Measurements from ENCODE around the gene PPP2R5C. TPM values are rescaled to one million over a fixed set of nuclear protein-coding genes. Genes with fewer than 3 reads are reported as not detected.

Gene PPP2R5C
- total RNA-seq, 1 experiment from 2014 or later: 89.9 TPM

DNA sequence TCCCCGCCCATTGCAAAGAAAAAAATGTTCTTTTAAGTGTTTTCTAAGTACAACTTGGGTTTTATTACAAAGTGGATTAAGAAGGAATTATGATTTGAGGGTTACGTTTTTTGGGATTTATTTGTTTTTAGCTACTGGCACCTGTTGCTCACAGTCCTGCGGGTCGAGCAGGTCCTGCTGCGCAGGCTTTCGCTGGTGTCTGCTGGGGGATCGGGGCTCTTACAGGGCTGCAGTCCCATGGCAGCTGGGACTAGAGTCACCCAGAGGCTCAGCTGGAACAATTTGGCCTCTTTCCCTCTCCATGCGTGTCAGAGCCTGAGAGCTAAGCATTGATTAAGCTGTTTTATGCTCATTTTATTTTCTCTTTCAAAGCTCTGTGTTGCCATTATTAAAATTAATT lies 147.3 kb downstream of the PPP2R5C start (continued):
- TF ChIP-seq, protein P1, sequence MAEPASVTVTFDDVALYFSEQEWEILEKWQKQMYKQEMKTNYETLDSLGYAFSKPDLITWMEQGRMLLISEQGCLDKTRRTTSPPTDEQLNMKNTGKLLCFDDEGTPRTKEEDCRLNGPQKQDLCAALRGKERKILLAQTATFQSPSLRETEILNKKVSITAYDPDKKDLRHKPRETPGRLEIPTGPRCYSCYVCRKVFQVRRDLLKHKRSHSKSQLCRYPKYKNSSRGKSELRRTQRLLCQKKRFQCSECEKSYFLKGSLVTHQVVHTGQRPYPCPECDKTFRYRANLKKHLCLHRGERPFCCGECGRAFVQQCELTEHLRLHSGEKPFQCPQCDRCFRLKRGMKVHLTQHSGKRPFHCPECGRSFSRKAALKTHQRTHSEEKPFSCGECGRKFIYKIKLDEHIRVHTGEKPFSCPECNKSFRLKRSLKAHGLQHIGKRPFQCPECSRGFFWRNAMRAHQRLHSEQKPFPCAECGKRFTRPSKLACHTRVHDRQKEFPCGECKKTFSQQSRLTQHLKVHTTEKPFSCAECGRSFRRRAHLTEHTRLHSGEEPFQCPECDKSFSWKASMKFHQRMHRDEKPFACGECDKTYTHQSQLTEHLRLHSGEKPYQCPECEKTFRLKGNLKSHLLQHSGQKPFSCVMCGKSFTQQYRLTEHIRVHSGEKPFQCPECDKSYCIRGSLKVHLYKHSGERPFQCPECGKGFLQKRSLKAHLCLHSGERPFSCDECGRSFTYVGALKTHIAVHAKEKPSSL (CRISPR knock-in tag; conservative IDR thresholded peaks at IDR 0.05): no peak
- TF ChIP-seq, protein P2, sequence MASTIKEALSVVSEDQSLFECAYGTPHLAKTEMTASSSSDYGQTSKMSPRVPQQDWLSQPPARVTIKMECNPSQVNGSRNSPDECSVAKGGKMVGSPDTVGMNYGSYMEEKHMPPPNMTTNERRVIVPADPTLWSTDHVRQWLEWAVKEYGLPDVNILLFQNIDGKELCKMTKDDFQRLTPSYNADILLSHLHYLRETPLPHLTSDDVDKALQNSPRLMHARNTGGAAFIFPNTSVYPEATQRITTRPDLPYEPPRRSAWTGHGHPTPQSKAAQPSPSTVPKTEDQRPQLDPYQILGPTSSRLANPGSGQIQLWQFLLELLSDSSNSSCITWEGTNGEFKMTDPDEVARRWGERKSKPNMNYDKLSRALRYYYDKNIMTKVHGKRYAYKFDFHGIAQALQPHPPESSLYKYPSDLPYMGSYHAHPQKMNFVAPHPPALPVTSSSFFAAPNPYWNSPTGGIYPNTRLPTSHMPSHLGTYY (CRISPR knock-in tag; IDR thresholded peaks at IDR 0.05): no peak
- TF ChIP-seq, protein P3, sequence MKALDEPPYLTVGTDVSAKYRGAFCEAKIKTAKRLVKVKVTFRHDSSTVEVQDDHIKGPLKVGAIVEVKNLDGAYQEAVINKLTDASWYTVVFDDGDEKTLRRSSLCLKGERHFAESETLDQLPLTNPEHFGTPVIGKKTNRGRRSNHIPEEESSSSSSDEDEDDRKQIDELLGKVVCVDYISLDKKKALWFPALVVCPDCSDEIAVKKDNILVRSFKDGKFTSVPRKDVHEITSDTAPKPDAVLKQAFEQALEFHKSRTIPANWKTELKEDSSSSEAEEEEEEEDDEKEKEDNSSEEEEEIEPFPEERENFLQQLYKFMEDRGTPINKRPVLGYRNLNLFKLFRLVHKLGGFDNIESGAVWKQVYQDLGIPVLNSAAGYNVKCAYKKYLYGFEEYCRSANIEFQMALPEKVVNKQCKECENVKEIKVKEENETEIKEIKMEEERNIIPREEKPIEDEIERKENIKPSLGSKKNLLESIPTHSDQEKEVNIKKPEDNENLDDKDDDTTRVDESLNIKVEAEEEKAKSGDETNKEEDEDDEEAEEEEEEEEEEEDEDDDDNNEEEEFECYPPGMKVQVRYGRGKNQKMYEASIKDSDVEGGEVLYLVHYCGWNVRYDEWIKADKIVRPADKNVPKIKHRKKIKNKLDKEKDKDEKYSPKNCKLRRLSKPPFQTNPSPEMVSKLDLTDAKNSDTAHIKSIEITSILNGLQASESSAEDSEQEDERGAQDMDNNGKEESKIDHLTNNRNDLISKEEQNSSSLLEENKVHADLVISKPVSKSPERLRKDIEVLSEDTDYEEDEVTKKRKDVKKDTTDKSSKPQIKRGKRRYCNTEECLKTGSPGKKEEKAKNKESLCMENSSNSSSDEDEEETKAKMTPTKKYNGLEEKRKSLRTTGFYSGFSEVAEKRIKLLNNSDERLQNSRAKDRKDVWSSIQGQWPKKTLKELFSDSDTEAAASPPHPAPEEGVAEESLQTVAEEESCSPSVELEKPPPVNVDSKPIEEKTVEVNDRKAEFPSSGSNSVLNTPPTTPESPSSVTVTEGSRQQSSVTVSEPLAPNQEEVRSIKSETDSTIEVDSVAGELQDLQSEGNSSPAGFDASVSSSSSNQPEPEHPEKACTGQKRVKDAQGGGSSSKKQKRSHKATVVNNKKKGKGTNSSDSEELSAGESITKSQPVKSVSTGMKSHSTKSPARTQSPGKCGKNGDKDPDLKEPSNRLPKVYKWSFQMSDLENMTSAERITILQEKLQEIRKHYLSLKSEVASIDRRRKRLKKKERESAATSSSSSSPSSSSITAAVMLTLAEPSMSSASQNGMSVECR (CRISPR knock-in tag; IDR thresholded peaks at IDR 0.05; ENCODE audit: borderline replicate concordance): no peak
- TF ChIP-seq ZNF121 (CRISPR knock-in tag; IDR thresholded peaks at IDR 0.05) (no peak), JUN (CRISPR knock-in tag; IDR thresholded peaks at IDR 0.05) (no peak), ZNF219 (CRISPR knock-in tag; IDR thresholded peaks at IDR 0.05; ENCODE audit: borderline replicate concordance) (no peak), GABPB1 (CRISPR knock-in tag; IDR thresholded peaks at IDR 0.05) (no peak)
- TF ChIP-seq, protein P4, sequence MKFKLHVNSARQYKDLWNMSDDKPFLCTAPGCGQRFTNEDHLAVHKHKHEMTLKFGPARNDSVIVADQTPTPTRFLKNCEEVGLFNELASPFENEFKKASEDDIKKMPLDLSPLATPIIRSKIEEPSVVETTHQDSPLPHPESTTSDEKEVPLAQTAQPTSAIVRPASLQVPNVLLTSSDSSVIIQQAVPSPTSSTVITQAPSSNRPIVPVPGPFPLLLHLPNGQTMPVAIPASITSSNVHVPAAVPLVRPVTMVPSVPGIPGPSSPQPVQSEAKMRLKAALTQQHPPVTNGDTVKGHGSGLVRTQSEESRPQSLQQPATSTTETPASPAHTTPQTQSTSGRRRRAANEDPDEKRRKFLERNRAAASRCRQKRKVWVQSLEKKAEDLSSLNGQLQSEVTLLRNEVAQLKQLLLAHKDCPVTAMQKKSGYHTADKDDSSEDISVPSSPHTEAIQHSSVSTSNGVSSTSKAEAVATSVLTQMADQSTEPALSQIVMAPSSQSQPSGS (CRISPR knock-in tag; IDR thresholded peaks at IDR 0.05; ENCODE audit: borderline replicate concordance, low read depth): no peak

DNA sequence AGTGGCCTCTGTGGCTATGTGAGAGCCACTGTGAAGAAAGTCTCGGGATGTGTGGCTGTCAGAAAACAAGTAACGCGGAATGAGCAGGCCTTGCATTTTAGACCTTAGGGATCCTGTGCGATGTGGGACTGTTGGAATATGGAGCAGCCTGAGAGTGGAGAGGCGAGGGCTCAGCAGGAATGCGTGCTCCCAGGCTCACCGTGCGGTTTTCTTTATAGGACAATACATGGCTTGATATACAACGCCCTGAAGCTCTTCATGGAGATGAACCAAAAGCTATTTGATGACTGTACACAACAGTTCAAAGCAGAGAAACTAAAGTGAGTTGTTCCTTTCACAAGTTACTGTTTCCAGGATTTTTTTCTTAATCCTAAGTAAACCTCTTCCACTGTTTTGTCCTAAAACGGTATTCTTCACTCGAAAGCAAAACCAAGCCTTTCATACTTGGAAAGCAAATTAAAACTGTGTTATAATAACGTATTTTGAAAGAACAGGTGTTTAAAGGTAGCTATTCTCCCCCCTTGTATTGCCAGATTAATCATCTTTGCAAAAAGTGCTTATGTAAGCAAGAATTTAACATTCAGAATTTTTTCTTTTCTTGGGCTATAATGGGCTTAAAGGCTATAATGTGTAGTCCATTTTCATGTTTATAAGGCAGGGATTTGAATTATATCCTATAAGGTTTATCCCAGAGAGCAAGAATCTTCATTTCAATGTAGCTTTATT lies 148.0 kb downstream of the PPP2R5C start:
- H3K36me3 Mint-ChIP-seq: peaks cover 27% of the 10 kb centered on the region
- no peak overlapping the region for H3K4me3 Mint-ChIP-seq
- H3K27ac Mint-ChIP-seq: peak overlapping the region; percentile 45; the same call in 1 of the 2 replicates
- CTCF ChIA-PET: no interaction called here
- no peaks in the 10 kb centered on the region for H3K9me3 Mint-ChIP-seq
- POLR2A ChIA-PET: no interaction called here
- DNase-seq (ENCODE audit: low spot score) (no peak), ATAC-seq (no peak)
- H3K27me3 Mint-ChIP-seq (ENCODE audit: low read depth): no peaks in the 10 kb centered on the region
- no peaks in the 10 kb centered on the region for H3K4me1 Mint-ChIP-seq
- TF ChIP-seq KAT7 (CRISPR knock-in tag; IDR thresholded peaks at IDR 0.05; ENCODE audit: borderline replicate concordance): no peak
- no peak for TF ChIP-seq TEAD1 (CRISPR knock-in tag; IDR thresholded peaks at IDR 0.05)
- TF ChIP-seq, protein P5, sequence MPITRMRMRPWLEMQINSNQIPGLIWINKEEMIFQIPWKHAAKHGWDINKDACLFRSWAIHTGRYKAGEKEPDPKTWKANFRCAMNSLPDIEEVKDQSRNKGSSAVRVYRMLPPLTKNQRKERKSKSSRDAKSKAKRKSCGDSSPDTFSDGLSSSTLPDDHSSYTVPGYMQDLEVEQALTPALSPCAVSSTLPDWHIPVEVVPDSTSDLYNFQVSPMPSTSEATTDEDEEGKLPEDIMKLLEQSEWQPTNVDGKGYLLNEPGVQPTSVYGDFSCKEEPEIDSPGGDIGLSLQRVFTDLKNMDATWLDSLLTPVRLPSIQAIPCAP (CRISPR knock-in tag; IDR thresholded peaks at IDR 0.05): no peak
- TF ChIP-seq, protein P6, sequence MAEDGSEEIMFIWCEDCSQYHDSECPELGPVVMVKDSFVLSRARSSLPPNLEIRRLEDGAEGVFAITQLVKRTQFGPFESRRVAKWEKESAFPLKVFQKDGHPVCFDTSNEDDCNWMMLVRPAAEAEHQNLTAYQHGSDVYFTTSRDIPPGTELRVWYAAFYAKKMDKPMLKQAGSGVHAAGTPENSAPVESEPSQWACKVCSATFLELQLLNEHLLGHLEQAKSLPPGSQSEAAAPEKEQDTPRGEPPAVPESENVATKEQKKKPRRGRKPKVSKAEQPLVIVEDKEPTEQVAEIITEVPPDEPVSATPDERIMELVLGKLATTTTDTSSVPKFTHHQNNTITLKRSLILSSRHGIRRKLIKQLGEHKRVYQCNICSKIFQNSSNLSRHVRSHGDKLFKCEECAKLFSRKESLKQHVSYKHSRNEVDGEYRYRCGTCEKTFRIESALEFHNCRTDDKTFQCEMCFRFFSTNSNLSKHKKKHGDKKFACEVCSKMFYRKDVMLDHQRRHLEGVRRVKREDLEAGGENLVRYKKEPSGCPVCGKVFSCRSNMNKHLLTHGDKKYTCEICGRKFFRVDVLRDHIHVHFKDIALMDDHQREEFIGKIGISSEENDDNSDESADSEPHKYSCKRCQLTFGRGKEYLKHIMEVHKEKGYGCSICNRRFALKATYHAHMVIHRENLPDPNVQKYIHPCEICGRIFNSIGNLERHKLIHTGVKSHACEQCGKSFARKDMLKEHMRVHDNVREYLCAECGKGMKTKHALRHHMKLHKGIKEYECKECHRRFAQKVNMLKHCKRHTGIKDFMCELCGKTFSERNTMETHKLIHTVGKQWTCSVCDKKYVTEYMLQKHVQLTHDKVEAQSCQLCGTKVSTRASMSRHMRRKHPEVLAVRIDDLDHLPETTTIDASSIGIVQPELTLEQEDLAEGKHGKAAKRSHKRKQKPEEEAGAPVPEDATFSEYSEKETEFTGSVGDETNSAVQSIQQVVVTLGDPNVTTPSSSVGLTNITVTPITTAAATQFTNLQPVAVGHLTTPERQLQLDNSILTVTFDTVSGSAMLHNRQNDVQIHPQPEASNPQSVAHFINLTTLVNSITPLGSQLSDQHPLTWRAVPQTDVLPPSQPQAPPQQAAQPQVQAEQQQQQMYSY (CRISPR knock-in tag; IDR thresholded peaks at IDR 0.05): no peak
- TF ChIP-seq, protein P7, sequence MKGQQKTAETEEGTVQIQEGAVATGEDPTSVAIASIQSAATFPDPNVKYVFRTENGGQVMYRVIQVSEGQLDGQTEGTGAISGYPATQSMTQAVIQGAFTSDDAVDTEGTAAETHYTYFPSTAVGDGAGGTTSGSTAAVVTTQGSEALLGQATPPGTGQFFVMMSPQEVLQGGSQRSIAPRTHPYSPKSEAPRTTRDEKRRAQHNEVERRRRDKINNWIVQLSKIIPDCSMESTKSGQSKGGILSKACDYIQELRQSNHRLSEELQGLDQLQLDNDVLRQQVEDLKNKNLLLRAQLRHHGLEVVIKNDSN (CRISPR knock-in tag; IDR thresholded peaks at IDR 0.05): no peak
- no peak for TF ChIP-seq CREB1 (CRISPR knock-in tag; IDR thresholded peaks at IDR 0.05)
- no peak for TF ChIP-seq CBFB (CRISPR knock-in tag; IDR thresholded peaks at IDR 0.05; ENCODE audit: low read depth)
- no peak for TF ChIP-seq EMX1 (CRISPR knock-in tag; IDR thresholded peaks at IDR 0.05)
- TF ChIP-seq ZNF396 (CRISPR knock-in tag; IDR thresholded peaks at IDR 0.05; ENCODE audit: borderline replicate concordance): no peak
- no peak for TF ChIP-seq ZNF317 (CRISPR knock-in tag; IDR thresholded peaks at IDR 0.05; ENCODE audit: borderline replicate concordance, low read depth)
- TF ChIP-seq FOXJ3 (CRISPR knock-in tag; IDR thresholded peaks at IDR 0.05; ENCODE audit: borderline replicate concordance): no peak
- TF ChIP-seq, protein P8, sequence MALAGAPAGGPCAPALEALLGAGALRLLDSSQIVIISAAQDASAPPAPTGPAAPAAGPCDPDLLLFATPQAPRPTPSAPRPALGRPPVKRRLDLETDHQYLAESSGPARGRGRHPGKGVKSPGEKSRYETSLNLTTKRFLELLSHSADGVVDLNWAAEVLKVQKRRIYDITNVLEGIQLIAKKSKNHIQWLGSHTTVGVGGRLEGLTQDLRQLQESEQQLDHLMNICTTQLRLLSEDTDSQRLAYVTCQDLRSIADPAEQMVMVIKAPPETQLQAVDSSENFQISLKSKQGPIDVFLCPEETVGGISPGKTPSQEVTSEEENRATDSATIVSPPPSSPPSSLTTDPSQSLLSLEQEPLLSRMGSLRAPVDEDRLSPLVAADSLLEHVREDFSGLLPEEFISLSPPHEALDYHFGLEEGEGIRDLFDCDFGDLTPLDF (CRISPR knock-in tag; IDR thresholded peaks at IDR 0.05): no peak

Measured in WTC11 (cell line).